H1 (cell line): ENCODE measurements around the gene MEIOSIN. TPM values are rescaled to one million over a fixed set of nuclear protein-coding genes. Genes with fewer than 3 reads are reported as not detected.

Experiments
- CTCF ChIA-PET: fragments of 300-600 bp; sonication (Branson Sonifier 250); formaldehyde crosslinking; loops from one replicate; lab custom pipeline; 2021; ENCODE audit not compliant: partially characterized antibody; lab: Charles Lee
- POLR2A ChIA-PET: fragments of 300-600 bp; sonication (Branson Sonifier 250); formaldehyde crosslinking; loops from one replicate; lab custom pipeline; 2021; ENCODE audit warnings: inconsistent platforms; ENCODE audit not compliant: partially characterized antibody; lab: Charles Lee
- DNase-seq, 2 experiments: peaks; one replicate each; pipeline versions ENCODE4 v3.0.0 to v3.0.0-alpha.2; 2010 to 2022; ENCODE audit warnings: low spot score in 2 of 2, low read depth in 1 of 2, mixed read lengths in 1 of 2
- FAIRE-seq: peaks from 2 replicates; lab custom pipeline; 2011; peaks lifted over from hg19 to GRCh38; lab: Jason Lieb, UNC
- H2AFZ ChIP-seq: 2 replicates; pipeline ENCODE4 v1.8.1; 2012; ENCODE audit warnings: low read length, inconsistent platforms
- H2AK5ac ChIP-seq: 2 replicates; pipeline ENCODE4 v1.6.1; 2013; ENCODE audit warnings: low read depth, low read length
- H2BK120ac ChIP-seq: replicated peaks from 2 replicates; pipeline ENCODE3; 2013; ENCODE audit warnings: low read depth, low read length, inconsistent platforms
- H2BK12ac ChIP-seq: 2 replicates; pipeline ENCODE4 v1.6.1; 2013; ENCODE audit warnings: low read depth, low read length
- H2BK15ac ChIP-seq: 2 replicates; pipeline ENCODE4 v1.6.1; 2013; ENCODE audit warnings: low read length
- H2BK20ac ChIP-seq: 2 replicates; pipeline ENCODE4 v1.6.1; 2013; ENCODE audit warnings: low read length
- H2BK5ac ChIP-seq: 2 replicates; pipeline ENCODE4 v1.6.1; 2013; ENCODE audit warnings: low read depth, low read length
- H3K14ac ChIP-seq: 2 replicates; pipeline ENCODE4 v1.6.1; 2013; ENCODE audit warnings: inconsistent platforms; ENCODE audit not compliant: insufficient read length
- H3K18ac ChIP-seq: 2 replicates; pipeline ENCODE4 v1.6.1; 2013; ENCODE audit warnings: low read length; ENCODE audit errors: extremely low read depth
- H3K23ac ChIP-seq: 2 replicates; pipeline ENCODE4 v1.6.1; 2013; ENCODE audit warnings: inconsistent platforms; ENCODE audit not compliant: insufficient read length
- H3K23me2 ChIP-seq: 2 replicates; pipeline ENCODE4 v1.6.1; 2013; ENCODE audit warnings: low read depth, low read length
- H3K27ac ChIP-seq: 2 replicates; pipeline ENCODE4 v1.6.1; 2011; ENCODE audit warnings: low read depth, low read length, inconsistent platforms
- H3K27me3 ChIP-seq, 4 experiments: replicated peaks in 1 of 4; 1 replicate in 1 of 4; 2 replicates in 3 of 4; pipeline versions ENCODE4 v1.6.1 to v1.8.1; 2011 to 2013; ENCODE audit warnings: low read length in 3 of 4, mild to moderate bottlenecking in 3 of 4, inconsistent platforms in 2 of 4, mixed read lengths in 2 of 4, moderate library complexity in 1 of 4; ENCODE audit not compliant: control insufficient read depth in 3 of 4, insufficient read depth in 3 of 4; ENCODE audit errors: extremely low read depth in 1 of 4
- H3K36me3 ChIP-seq, 4 experiments: 2 replicates each; pipeline versions ENCODE4 v1.6.1 to v1.8.1; 2011 to 2013; ENCODE audit warnings: mild to moderate bottlenecking in 4 of 4, low read length in 3 of 4, moderate library complexity in 2 of 4, control low read depth in 1 of 4, inconsistent platforms in 1 of 4; ENCODE audit not compliant: insufficient read depth in 4 of 4, control insufficient read depth in 2 of 4
- H3K4ac ChIP-seq: replicated peaks from 2 replicates; pipeline ENCODE3; 2013; ENCODE audit warnings: low read length, low read depth, mixed read lengths, inconsistent platforms; ENCODE audit not compliant: insufficient read length
- H3K4me1 ChIP-seq, 4 experiments: replicated peaks in 1 of 4; 1 replicate in 1 of 4; 2 replicates in 3 of 4; pipeline versions ENCODE4 v1.6.1 to v1.8.1; 2011 to 2013; ENCODE audit warnings: low read length in 3 of 4, inconsistent platforms in 2 of 4, mixed read lengths in 1 of 4; ENCODE audit not compliant: insufficient read depth in 4 of 4, control insufficient read depth in 3 of 4
- H3K4me2 ChIP-seq, 2 experiments: 2 replicates each; pipeline versions ENCODE4 v1.6.1 to v1.8.1; 2011 to 2013; ENCODE audit warnings: low read depth in 2 of 2, low read length in 2 of 2, control low read depth in 1 of 2, inconsistent platforms in 1 of 2, mild to moderate bottlenecking in 1 of 2; ENCODE audit not compliant: insufficient read depth in 1 of 2
- H3K4me3 ChIP-seq, 4 experiments: fragments of 200-600, 300-600 bp in 1 of 4; sonication (generic), shearing (Covaris generic), sonication (Bioruptor Twin) in 1 of 4; 2 replicates each; pipeline versions ENCODE4 v1.5.1 to v1.8.1; 2011 to 2016; ENCODE audit warnings: low read length in 4 of 4, low read depth in 3 of 4, control low read depth in 2 of 4, inconsistent platforms in 2 of 4, mild to moderate bottlenecking in 2 of 4, mixed read lengths in 1 of 4, moderate library complexity in 1 of 4; ENCODE audit not compliant: insufficient read depth in 2 of 4; ENCODE audit errors: extremely low read depth in 1 of 4
- H3K56ac ChIP-seq: replicated peaks from 2 replicates; pipeline ENCODE3; 2013; ENCODE audit warnings: low read depth, mild to moderate bottlenecking, mixed read lengths, low read length, inconsistent platforms; ENCODE audit not compliant: insufficient read length
- H3K79me1 ChIP-seq: 2 replicates; pipeline ENCODE4 v1.6.1; 2013; ENCODE audit warnings: low read depth, low read length, control low read depth
- H3K79me2 ChIP-seq, 2 experiments: 2 replicates each; pipeline versions ENCODE4 v1.6.1 to v1.8.1; 2012 to 2013; ENCODE audit warnings: low read length in 2 of 2, mild to moderate bottlenecking in 2 of 2, inconsistent platforms in 1 of 2; ENCODE audit not compliant: insufficient read depth in 2 of 2, control insufficient read depth in 1 of 2
- H3K9ac ChIP-seq, 4 experiments: replicated peaks in 1 of 4; 1 replicate in 1 of 4; 2 replicates in 3 of 4; pipeline versions ENCODE4 v1.6.1 to v1.8.1; 2011 to 2013; ENCODE audit warnings: low read depth in 3 of 4, low read length in 3 of 4, control low read depth in 2 of 4, mild to moderate bottlenecking in 2 of 4, moderate library complexity in 2 of 4, inconsistent platforms in 1 of 4; ENCODE audit errors: extremely low read depth in 1 of 4
- H3K9me3 ChIP-seq, 2 experiments: 2 replicates each; pipeline versions ENCODE4 v1.6.1 to v1.8.1; 2012 to 2013; ENCODE audit warnings: mild to moderate bottlenecking in 2 of 2, moderate library complexity in 2 of 2, control low read depth in 1 of 2, inconsistent platforms in 1 of 2, low read depth in 1 of 2, low read length in 1 of 2, mixed read lengths in 1 of 2; ENCODE audit not compliant: insufficient read depth in 2 of 2
- H4K20me1 ChIP-seq, 2 experiments: replicated peaks in 1 of 2; 2 replicates each; pipeline versions ENCODE3 to v1.8.1; 2011 to 2013; ENCODE audit warnings: inconsistent platforms in 2 of 2, low read length in 2 of 2, mild to moderate bottlenecking in 1 of 2; ENCODE audit not compliant: insufficient read depth in 2 of 2, control insufficient read depth in 1 of 2
- H4K5ac ChIP-seq: 2 replicates; pipeline ENCODE4 v1.6.1; 2013; ENCODE audit warnings: low read length, low read depth, mixed read lengths, inconsistent platforms; ENCODE audit not compliant: insufficient read length
- H4K8ac ChIP-seq: 2 replicates; pipeline ENCODE4 v1.8.0; 2013; ENCODE audit warnings: mild to moderate bottlenecking, moderate library complexity, low read length, inconsistent platforms; ENCODE audit not compliant: insufficient read depth; ENCODE audit errors: extremely low read depth
- H4K91ac ChIP-seq: replicated peaks from 2 replicates; pipeline ENCODE3; 2013; ENCODE audit warnings: low read length, mixed read lengths, inconsistent platforms; ENCODE audit not compliant: insufficient read length
- ATF2 ChIP-seq: IDR thresholded peaks from 2 replicates; pipeline ENCODE4 v1.6.1; 2012; ENCODE audit warnings: low read length, inconsistent platforms
- CBX5 ChIP-seq: fragments of 300-800, 300-1000 bp; sonication (generic); IDR thresholded peaks from 2 replicates; pipeline ENCODE4 v1.7.1; 2016; ENCODE audit warnings: antibody characterized with exemption, low read length, low read depth
- EGR1 ChIP-seq: IDR thresholded peaks from 2 replicates; pipeline ENCODE4 v1.6.1; 2011; ENCODE audit warnings: low read depth, low read length, borderline replicate concordance
- EP300 ChIP-seq, 2 experiments: IDR thresholded peaks; 1 replicate in 1 of 2; 2 replicates in 1 of 2; pipeline ENCODE4 v1.6.1; 2011 to 2012; ENCODE audit warnings: low read depth in 2 of 2, low read length in 2 of 2, mild to moderate bottlenecking in 2 of 2, borderline replicate concordance in 1 of 2, inconsistent platforms in 1 of 2, moderate library complexity in 1 of 2
- MAX ChIP-seq: IDR thresholded peaks from 2 replicates; pipeline ENCODE4 v1.6.1; 2012; ENCODE audit warnings: inconsistent platforms
- NANOG ChIP-seq: IDR thresholded peaks from 2 replicates; pipeline ENCODE4 v1.6.1; 2011; ENCODE audit warnings: low read length, low read depth, mild to moderate bottlenecking, inconsistent platforms; ENCODE audit not compliant: insufficient read depth, poor library complexity, severe bottlenecking
- POU5F1 ChIP-seq: IDR thresholded peaks from 2 replicates; pipeline ENCODE4 v1.6.1; 2011; ENCODE audit warnings: low read depth, mild to moderate bottlenecking, low read length, moderate library complexity
- SIN3A ChIP-seq, 2 experiments: IDR thresholded peaks in 1 of 2; conservative IDR thresholded peaks in 1 of 2; 2 replicates each; pipeline ENCODE4 v1.6.1; 2011 to 2012; ENCODE audit warnings: low read length in 2 of 2, improper control_type of control experiment in 1 of 2, low read depth in 1 of 2, mild to moderate bottlenecking in 1 of 2
- SIX5 ChIP-seq: IDR thresholded peaks from 2 replicates; pipeline ENCODE4 v1.6.1; 2011; ENCODE audit warnings: mild to moderate bottlenecking, low read depth, low read length
- SP1 ChIP-seq: IDR thresholded peaks from 2 replicates; pipeline ENCODE4 v1.6.1; 2011; ENCODE audit warnings: low read depth, low read length
- SRF ChIP-seq: IDR thresholded peaks from 2 replicates; pipeline ENCODE4 v1.6.1; 2011; ENCODE audit warnings: mild to moderate bottlenecking, low read depth, low read length, moderate library complexity
- TAF1 ChIP-seq: IDR thresholded peaks from 2 replicates; pipeline ENCODE4 v1.6.1; 2011; ENCODE audit warnings: mild to moderate bottlenecking, low read depth, low read length
- WGBS, 2 experiments: shearing (Covaris generic) in 1 of 2; methylation state at CpG; one replicate each; pipeline versions ENCODE4 v1.1.6 to v1.1.7; 2013 to 2015; ENCODE audit warnings: low lambda C conversion rate in 2 of 2, mixed read lengths in 2 of 2, inconsistent platforms in 1 of 2, low coverage in 1 of 2, missing lambda C conversion rate in 1 of 2; ENCODE audit not compliant: insufficient replicate concordance in 2 of 2, insufficient coverage in 1 of 2, insufficient read length in 1 of 2; ENCODE audit errors: extremely low coverage in 1 of 2, missing lambda C conversion rate in 1 of 2; 5-methylcytosine and 5-hydroxymethylcytosine counted together
- polyA plus RNA-seq, 7 experiments: library from polyadenylated mRNA; depleted of rRNA in 3 of 7; stranded (reverse) in 5 of 7; unstranded in 2 of 7; fragments of >200 nt in 5 of 7; fragments of 200-250 nt in 2 of 7; gene quantifications; 1 replicate in 5 of 7; 2 replicates in 1 of 7; 4 replicates in 1 of 7; pipeline versions ENCODE4 v1.2.1 to v1.2.3, GENCODE V29; 2011 to 2013; ENCODE audit warnings: missing spikeins in 2 of 7, mixed read lengths in 2 of 7
- total RNA-seq: library from RNA; stranded (reverse); fragmentation: NEBNext Ultra II Directional; extraction: Animal tissue kit (Norgen Biotek cat#: 25700); gene quantifications from 2 replicates; pipeline ENCODE4 v1.2.1, GENCODE V29; 2021

MEIOSIN gene
- total and polyA plus RNA-seq, 2 of the 8 experiments (the other 6 are each of a cell fraction or from before 2014, with no cell fraction given) = 0.11 TPM; not detected in 1

- H3K27ac ChIP-seq = no peak overlapping the region
- peaks cover 0 to 10% (median 6%) of the 10 kb centered on the region in 4 experiments; a peak in 4 of 7 replicates for H3K4me1 ChIP-seq
- H2BK5ac ChIP-seq = no peak overlapping the region
- peaks cover 4 to 32% (median 18%) of the 10 kb centered on the region in 4 experiments; a peak in 6 of 8 replicates for H3K36me3 ChIP-seq
- no peak overlapping the region for H3K18ac ChIP-seq
- no peak overlapping the region for H3K4me3 ChIP-seq
- no peak overlapping the region for H3K4me2 ChIP-seq
- H2BK12ac ChIP-seq = no peak overlapping the region
- no peak overlapping the region for H4K91ac ChIP-seq
- no peak overlapping the region for H2BK20ac ChIP-seq
- H3K27me3 ChIP-seq = no peaks in the 10 kb centered on the region
- CTCF ChIA-PET = interaction anchor here (1.6 to 2.7 kb wide), 2 partner anchors 12 to 22 kb away, joined by 3 to 9 read pairs; no protein-coding TSS in a partner anchor
- 97% methylated on average over 21 of the region's 21 CpGs; no CpG with 5 or more reads in 1 of the 2 experiments for WGBS, 2 experiments
- no peak overlapping the region for H2AFZ ChIP-seq
- DNase-seq (no peak), FAIRE-seq (no peak)
- no peak overlapping the region for H3K4ac ChIP-seq
- H3K56ac ChIP-seq = no peak overlapping the region
- H3K23me2 ChIP-seq = no peaks in the 10 kb centered on the region; the same call in 1 of the 2 replicates
- H4K8ac ChIP-seq = no peak overlapping the region; the same call in 1 of the 2 replicates
- H3K79me2 ChIP-seq = peaks cover 0 to 5% of the 10 kb centered on the region in 2 experiments; a peak in 2 of 4 replicates
- H3K14ac ChIP-seq = no peak overlapping the region
- POLR2A ChIA-PET = interaction anchor here (1.1 to 1.5 kb wide), 4 partner anchors 9 to 15 kb away, joined by 3 read pairs; no protein-coding TSS in a partner anchor
- no peak overlapping the region for H3K23ac ChIP-seq
- no peak overlapping the region for H2BK15ac ChIP-seq
- no peaks in the 10 kb centered on the region for H3K9me3 ChIP-seq
- no peak overlapping the region for H2BK120ac ChIP-seq
- no peak overlapping the region for H4K5ac ChIP-seq
- no peak overlapping the region for H3K9ac ChIP-seq
- H4K20me1 ChIP-seq = peaks cover 11 to 18% of the 10 kb centered on the region in 2 experiments
- no peak overlapping the region for H2AK5ac ChIP-seq
- H3K79me1 ChIP-seq = peaks cover 9% of the 10 kb centered on the region
- TF ChIP-seq SP1 (no peak), EGR1 (no peak), ATF2 (no peak), POU5F1 (no peak), TAF1 (no peak), CBX5 (no peak), MAX (no peak), SRF (no peak), SIN3A (conservative IDR thresholded peaks at IDR 0.05 in 1 of 2, IDR thresholded peaks at IDR 0.05 in 1 of 2; ENCODE audit: low read depth in 1 of 2, low read length in 2 of 2) (no peak), NANOG (no peak), SIX5 (no peak), EP300 (IDR thresholded peaks at IDR 0.05; ENCODE audit: borderline replicate concordance in 1 of 2, low read depth in 2 of 2, low read length in 2 of 2) (no peak)
These were observed 53.3 kb downstream of the MEIOSIN start for GRCh38 chr19:45786533-45786894.
